GM21360 (cell line): ENCODE results near the gene IFNA5.

Experiments used
- ATAC-seq: cut with Tn5 transposase; IDR thresholded peaks from one replicate; pipeline ENCODE4 v1.9.1; 2021; ENCODE audit warnings: mild to moderate bottlenecking, moderate library complexity; ENCODE audit not compliant: unreplicated experiment

IFNA5 gene

GRCh38 chr9:21294904-21295538 lies 10.1 kb downstream of the IFNA5 start:
- ATAC-seq, result no peak

DNA sequence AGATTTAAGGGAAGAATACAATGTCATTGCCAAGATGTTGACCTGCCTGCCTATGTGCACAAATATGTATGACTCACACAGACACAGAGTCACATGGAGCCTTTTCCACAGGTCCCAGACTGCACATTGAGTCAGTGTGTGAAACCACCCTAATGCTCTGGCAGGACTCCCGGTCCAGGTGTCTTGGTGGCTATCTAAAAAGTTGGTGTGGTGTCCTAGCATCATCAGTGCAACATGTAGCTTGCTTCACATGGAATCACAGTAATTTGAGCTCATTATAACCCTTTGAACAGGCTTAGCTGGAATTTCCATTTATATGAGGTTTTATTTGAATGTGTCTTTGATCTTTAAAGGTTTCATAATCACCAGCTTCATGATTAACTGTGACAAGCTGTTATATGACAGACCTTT lies 10.7 kb downstream of the IFNA5 start:
- peak; percentile 62 for ATAC-seq

DNA sequence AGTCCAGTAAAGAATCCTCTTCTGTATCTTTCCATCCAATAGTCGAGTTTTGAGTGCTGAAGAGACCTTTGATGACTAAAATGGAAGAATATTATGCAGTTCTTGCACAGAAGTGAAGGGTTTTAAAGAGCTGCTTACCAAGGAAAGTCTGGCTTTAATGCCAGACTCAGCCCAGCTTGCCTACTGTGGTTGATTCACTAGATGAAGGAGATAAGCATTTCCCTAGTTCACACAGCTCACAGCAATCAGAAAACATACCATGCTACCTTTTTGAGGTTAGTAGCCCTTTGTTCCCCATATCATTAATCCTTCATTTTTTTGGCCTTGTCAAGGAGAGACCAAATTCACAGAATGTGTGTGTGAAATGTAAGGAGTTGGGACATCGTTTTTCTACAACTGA lies 15.3 kb downstream of the IFNA5 start:
- no peak for ATAC-seq

- no peak for ATAC-seq
Observed at GRCh38 chr9:21287280-21287679, 17.8 kb downstream of the IFNA5 start.

DNA sequence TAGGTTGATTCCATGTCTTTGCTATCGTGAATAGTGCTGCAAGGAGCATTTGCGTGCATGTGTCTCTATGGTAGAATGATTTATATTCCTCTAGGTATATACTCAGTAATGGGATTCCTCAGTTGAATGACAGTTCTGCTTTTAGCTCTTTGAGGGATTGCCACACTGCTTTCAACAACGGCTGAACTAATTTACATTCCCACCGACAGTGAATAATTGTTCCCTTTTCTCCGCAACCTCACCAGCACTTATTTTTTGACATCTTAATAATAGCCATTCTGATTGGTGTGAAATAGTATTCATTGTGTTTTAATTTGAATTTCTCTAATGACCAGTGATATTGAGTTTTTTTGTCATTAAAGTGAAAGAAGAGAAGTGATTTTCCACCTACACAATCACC lies 18.5 kb downstream of the IFNA5 start:
- no peak for ATAC-seq

GRCh38 chr9:21286099-21286498 lies 19.0 kb downstream of the IFNA5 start:
- ATAC-seq, result no peak

- no peak for ATAC-seq
Observed at GRCh38 chr9:21281275-21281674, 23.8 kb downstream of the IFNA5 start.

- no peak for ATAC-seq
Observed at GRCh38 chr9:21268347-21268657, 36.8 kb downstream of the IFNA5 start.

- ATAC-seq, result peak; percentile 64
Observed at GRCh38 chr9:21267485-21268346, 37.4 kb downstream of the IFNA5 start.

DNA sequence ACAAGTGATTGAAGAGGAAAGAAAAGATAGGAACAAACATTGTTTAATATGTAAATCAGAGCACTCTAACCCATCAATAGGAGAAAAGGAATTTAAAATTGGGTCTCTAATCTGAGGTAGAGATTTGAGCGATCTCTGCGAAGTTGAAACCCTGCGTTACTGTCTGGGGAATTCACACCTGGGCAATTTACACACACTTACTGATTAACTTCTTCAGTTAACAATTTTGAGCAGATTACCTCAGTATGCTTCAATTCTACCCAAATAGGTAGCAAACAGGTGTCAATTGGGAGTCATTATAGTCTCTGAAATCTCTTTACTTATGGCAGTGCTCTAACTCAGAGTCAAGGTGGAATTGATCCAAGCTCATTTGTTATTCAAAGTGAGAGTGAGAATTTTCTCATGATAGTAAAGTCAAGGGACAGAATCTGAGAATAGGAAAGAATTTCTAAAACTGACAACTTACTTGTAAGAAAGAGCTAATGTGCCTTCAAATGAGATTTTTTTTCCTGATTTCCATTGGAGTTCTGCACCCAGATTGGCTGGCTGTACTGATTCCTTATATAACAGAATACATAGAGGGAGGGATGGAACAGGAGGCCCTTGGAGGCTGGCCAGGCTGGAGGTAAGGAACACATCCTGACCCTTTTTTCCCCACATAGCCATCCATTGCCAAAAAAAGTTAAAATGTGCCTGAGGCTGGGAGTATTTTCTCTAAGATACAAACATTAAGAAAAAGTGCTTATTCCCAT lies 38.2 kb downstream of the IFNA5 start:
- ATAC-seq, result no peak

GRCh38 chr9:21265421-21266189 lies 39.5 kb downstream of the IFNA5 start:
- ATAC-seq, result no peak

- ATAC-seq, result no peak
Observed at GRCh38 chr9:21255538-21256212, 49.4 kb downstream of the IFNA5 start.
